Left forelimb (tissue), 1 donor: ENCODE results near the gene HSD11B1L.
"Not testable (repeated sequence)": the region's sequence is repeated elsewhere in the genome, so short reads cannot be mapped to it uniquely, and the experiment has no call there.

Source experiments
- DNase-seq: peaks from one replicate; pipeline ENCODE4 v3.0.0-alpha.2; 2018; ENCODE audit warnings: low spot score

Gene HSD11B1L

GRCh38 chr19:5700455-5701092 lies 19.7 kb downstream of the HSD11B1L start:
- DNase-seq = peak; percentile 44

- DNase-seq = not testable (repeated sequence)
Observed at GRCh38 chr19:5702053-5702410, 21.2 kb downstream of the HSD11B1L start.

DNA sequence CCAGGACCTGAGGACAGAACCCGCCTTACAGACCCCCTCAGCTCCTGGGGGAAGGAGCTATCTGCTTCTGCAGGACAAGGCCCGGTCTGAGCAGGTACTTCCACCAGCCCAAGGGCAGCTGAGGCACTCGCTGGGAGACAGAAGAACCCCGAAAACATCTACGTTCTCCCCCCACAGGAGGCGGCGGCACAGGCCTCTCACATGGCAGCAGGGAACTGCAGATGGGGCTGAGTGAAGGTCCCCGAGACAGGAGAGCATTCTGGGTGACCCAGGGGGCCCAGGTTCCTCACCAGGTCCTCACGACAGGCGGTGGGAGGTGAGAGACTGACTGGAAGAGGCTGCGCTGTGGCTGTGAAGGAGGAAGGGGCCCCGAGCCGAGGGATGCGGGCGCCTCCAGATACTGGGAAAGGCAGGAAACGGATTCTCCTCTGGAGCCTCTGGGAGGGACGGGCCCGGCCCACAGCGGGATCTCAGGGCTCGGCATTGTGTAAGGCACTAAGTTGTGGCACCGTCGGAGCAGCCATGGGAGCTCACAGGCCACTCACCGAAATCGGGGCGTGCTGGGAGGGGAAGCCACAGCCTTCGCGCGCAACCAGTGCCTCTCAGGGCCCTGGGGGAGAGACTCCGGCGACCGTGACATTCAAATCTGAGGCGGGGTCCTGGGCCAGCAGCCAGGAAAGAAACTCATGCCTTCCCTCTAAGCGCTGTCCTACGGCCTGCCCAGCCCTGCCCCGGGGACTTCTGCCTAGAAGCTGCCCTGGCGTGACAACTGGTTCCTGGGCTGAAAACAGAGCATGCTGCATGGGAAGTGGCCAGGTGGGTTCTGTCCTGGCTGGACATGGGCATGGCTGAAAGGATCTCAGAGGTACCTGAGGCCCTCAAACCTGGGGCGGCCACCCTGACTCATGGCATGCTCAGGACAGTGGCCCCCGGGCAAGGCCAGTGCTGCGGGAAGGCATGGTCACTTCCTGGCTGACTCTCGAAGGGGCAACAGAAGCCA lies 23.3 kb downstream of the HSD11B1L start:
- DNase-seq = no peak

DNA sequence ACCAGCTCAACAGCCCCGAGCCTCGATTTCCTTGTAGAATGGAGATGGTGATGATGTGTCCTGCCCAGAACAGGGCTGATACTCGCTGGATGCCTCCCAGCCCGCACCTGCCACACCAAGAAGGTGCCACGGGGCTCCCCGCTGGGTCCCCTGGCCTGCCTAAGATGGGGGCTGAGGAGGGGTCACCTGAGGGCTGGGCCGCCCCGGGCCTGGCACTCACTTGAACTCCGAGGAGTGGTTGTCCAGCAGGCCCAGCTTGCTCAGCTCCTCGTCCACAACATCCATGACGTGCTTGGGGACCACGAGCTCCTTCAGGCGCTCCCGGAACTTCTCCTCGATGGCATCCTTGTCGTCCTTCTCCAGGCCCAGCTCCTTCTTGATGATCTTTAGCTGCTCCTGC lies 24.7 kb downstream of the HSD11B1L start:
- DNase-seq = no peak

DNA sequence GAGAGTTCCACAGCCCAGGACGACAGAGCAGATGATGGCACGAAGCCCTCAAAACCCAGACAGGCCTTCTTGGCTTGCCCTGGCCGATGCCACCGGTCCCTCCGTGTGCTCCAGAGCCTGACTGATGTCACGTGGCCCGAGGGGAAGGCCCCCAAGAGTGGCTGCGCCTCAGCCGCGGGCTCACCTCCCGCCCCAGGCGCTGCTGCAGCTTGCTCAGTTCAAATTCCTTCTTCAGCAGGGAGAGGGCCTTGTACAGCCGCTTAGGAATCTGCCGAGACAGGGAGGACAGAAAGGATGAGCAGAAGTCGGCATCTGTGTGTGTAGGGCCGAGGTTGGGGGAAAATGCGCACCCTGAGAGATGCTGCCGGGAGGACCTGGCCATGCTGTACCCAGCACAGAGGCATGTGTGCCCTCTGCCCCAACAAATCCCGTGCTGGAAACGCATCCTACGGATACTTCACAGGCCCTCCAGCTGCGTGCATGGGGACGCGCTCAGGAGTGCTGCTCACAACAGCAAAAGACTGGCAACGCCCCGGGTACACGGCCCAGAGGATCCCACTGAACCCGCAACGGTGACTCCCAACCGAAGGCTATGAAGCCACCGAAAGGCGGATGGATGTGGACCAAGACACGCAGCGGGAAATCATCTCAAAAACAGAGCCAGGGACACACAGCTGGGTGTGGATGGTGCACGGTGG lies 26.2 kb downstream of the HSD11B1L start:
- DNase-seq = no peak

DNA sequence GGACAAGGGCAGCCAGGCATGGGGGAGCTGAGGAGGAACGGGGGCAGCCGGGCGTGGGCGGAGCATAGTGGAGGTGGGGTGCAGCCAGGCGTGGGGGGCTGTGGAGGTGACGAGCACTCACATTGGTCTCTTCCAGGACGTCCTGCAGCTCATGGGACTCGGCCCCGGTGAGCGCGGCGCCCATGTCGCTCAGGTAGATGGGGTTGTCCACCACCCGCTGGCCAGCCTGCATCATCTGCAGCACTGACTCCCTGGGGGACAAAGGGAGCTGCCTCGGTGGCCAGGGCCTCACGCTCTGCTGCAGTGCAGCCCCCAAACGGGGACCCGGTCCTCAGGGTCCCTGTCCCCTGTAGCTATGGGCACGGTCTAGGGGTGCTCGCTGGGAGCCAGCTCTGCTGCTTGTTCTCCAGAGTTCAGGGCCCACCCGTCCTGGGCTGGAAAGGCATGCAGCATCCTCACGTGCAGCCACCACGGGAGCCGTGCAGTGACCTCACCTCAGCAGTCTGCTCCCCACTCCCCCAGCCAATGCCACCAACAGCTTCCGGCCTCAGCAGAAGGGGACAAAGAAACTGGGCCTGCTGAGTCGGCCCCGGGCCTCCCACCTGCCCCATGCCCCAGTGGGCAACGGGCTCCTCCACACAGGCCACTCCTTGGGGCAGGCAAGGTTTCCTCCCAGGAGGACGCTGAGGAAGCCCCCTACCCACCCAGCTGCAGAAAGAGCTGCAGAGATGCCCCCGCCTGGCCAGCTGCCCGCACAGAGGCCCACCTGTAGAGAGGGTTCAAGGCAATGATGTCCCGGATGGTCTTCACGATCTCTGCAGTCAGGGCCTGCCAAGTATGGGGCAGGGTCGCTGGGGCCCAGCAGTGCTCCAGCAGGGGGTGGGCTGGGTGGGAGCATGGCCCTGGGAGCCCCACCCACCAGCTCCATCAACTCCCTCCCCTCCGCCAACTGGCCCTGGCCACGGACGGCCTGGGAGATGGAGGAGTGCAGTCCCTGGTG lies 27.0 kb downstream of the HSD11B1L start:
- no peak for DNase-seq

DNA sequence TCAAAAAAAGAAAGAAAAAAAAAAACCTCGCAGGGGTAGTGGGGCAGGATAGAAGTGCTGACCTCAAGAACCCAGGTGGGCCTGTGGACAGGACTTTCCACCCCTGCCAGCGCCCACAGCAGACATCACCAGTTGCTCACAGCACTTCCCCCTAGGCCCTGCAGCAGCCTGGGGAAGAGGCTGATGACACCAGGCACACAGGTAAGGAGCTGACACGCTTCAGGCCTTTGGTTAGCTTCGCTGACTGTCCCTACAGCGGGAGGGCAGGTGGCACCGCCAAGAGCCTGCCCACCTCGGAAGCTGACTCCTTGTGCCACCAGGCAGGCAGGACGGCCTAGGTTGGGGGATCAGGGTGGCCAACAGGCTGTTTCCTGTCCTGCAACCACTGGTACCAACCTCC lies 30.2 kb downstream of the HSD11B1L start:
- DNase-seq = no peak

DNA sequence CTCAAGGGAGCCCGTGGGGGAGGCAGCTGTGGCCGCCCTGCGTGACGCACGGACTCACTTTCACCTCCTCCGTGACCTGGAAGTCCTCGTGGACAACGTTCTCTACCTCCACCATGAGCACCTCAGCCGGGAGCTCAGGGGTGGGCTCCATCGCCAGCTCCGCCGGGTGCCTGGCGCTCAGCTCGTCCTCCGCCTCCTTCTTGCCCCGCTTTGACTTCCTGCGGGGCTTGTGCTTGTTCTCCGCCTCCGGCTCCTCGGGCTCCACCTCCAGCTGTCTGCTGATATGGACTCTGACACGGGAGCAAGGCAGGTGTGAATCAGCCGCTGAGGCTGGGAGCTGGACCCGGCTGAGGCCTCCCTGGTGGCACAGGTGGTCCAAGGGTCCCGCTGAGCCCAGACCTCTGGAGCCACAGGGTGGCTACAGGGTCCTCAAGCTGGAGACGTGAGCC lies 30.9 kb downstream of the HSD11B1L start:
- no peak for DNase-seq

DNA sequence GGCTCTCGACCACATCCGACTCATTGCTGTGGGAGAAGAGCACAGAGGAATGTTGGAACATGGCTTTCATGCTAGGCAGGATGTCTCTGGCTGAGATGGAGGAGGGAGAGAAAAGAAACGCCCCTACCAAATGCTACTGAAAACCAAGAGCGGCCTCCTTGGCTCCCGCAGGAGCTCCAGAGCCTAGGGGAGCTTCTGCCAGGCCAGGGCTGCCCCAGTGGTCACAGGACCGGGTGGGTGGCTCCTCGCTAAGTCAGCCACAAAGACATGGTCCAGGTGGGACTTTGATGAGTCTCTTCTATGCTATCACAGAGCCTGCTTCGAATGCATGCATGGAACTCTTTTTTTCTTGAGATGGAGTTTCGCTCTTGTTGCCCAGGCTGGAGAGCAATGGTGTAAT lies 32.4 kb downstream of the HSD11B1L start:
- no peak for DNase-seq

DNA sequence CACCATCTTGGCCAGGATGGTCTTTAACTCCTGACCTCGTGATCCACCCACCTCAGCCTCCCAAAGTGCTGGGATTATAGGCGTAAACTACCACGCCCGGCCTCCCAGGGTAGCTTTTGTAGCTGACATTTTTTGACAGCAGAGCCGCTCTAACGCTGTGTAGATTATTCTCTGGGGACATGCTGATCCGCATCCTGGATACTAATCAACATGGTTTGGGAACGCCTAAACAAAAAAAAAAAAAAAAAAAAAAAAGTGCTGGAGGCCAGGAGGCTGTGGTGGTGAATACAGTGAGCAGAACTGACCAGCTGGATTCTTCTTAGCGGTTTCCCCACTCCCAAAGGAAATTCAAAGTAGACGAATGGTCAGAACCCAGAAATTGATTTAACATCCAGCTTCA lies 34.0 kb downstream of the HSD11B1L start:
- DNase-seq = no peak

- DNase-seq = no peak
Observed at GRCh38 chr19:5717215-5717935, 36.5 kb downstream of the HSD11B1L start.

GRCh38 chr19:5718037-5718578 lies 37.3 kb downstream of the HSD11B1L start:
- no peak for DNase-seq

DNA sequence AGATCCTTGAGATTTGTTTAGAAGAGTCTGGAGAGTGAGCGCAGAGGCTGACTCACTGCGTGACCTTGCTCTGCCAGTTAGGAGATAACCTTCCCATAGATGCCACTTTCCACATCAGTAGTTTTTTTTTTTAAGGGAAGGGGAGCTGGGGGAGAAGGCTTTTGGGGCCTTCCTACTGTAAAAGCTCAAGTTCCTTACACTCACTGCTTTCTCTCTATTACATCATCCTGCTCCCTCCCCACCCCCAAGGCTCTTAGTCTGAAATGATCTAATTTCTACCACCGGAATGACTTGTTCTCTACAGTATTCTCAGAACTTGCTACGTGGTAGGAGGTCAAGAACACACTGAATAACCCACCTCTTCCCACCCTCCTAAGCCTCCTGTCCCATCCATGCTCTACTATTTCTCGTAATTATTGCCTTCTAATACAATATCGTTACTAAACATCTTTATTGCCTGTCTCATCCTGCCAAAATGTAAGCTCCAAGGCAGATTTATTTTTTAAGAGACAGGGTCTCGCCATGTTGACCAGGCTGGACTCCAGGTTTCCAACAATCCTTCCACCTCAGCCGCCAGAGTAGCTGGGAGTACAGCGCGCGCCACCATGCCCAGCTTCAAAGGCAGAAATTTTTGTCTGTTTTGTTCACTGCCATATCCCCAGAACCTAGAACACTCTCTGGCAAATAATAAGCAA lies 37.9 kb downstream of the HSD11B1L start:
- no peak for DNase-seq

DNA sequence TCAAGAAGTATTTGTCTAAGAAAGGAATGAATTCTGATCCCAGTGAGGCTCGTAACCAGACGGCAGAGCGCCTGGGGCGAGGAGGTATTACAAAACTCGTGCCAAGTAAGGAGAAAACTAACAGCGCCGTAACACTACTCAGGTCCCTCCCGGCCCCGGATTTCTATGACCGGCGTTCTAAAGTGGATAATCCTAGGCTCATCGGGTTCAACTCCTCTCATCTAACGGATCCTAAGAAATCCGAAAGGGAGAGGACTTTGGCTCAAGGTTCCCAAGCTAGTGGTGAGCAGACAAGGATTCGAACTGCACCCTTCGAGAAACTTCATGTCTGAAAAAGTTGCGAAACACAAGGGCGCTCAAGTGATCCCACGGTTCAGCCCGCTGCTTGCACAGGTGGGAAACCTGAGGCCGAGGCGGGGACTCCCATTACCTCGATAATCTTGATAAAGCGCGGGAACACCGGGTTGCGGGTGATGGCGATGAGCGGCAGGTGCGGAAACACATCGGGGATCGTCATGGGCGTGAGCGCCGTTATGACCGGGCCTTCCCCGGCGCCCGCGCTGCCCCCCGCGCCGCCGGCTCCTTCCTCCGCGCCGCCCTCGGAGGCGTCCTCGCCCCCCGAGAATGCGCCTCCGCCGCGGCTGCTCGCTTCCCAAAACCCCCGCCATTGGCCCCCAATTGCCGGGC lies 38.6 kb downstream of the HSD11B1L start:
- DNase-seq = no peak

GRCh38 chr19:5719961-5720790 lies 39.3 kb downstream of the HSD11B1L start, which contains the start of the genes CATSPERD and LONP1:
CATSPERD (plus strand) TSS chr19:5720637; CDS start chr19:5720738, 101 bp downstream.
LONP1 (minus strand) TSS chr19:5720146; CDS start chr19:5720132, 14 bp downstream.
- peak; percentile 99 for DNase-seq

DNA sequence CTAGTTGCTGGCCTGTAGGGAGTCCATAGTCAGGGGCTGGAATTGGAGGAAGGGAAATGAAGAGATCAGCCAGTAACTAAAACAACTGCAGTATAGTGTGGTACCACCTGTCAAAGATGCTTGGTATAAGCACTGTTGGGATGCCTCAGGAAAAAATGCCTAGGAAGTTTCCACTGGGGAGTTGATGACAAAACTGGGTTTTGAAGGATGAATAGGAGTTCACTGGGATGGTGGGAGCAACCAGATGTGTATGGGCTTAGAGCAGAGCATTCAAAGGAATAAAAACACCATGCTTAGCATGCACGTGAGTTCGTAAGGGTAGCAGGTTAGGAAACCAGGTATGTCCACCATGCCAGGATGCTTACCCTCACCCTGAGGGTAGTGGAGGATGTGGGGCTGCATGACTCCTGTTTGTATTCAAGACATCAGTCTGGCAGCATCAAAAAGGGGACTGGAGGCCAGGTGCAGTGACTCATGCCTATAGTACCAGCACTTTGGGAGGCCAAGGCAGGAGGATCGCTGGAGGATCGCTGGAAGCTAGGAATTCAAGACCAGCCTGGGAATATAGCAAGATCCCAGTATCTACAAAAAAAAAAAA lies 46.7 kb downstream of the HSD11B1L start:
- no peak for DNase-seq

DNA sequence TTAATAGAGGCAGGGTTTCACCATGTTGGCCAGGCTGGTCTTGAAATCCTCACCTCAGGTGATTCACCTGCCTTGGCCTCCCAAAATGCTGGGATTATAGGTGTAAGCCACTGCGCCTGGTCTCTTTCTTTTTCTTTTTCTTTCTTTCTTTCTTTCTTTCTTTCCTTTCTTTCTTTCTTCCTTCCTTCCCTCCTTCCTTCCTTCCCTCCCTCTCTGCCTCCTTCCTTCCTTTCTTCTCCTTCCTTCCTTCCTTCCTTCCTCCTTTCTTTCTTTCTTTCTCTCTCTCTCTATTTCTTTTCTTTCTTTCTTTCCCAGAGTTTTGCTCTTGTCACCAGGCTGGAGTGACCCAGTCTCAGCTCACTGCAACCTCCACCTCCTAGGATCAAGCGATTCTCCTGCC lies 52.3 kb downstream of the HSD11B1L start:
- not testable (repeated sequence) for DNase-seq
